Thoracic aorta (tissue), 2 donors: ENCODE results near the gene TSEN54. TPM values are rescaled to one million over a fixed set of nuclear protein-coding genes. Genes with fewer than 3 reads are reported as not detected.

Source experiments
- ATAC-seq: fragments of 150-250 bp; one replicate; pipeline ENCODE4 v1.8.0; 2017; ENCODE audit warnings: low read depth; ENCODE audit not compliant: insufficient number of reproducible peaks, low FRiP score
- DNase-seq: peaks from one replicate; pipeline ENCODE4 v3.0.0-alpha.2; 2020; ENCODE audit warnings: low spot score
- H3K27ac ChIP-seq, 2 donors: fragments of 200-600 bp; sonication (generic); 1 replicate in 1 of 2; 2 replicates in 1 of 2; pipeline ENCODE4 v1.5.1; 2016; ENCODE audit warnings: mild to moderate bottlenecking in 2 of 2, moderate library complexity in 2 of 2
- H3K27me3 ChIP-seq: fragments of 200-600 bp; sonication (generic); replicated peaks from 2 replicates; pipeline ENCODE4 v1.6.0; 2016; ENCODE audit warnings: mild to moderate bottlenecking; ENCODE audit not compliant: insufficient read depth
- H3K36me3 ChIP-seq: fragments of 200-600 bp; sonication (generic); one replicate; pipeline ENCODE4 v1.5.1; 2016
- H3K4me1 ChIP-seq, 2 donors: fragments of 200-600 bp; sonication (generic); 1 replicate in 1 of 2; 2 replicates in 1 of 2; pipeline versions ENCODE4 v1.5.1 to v1.6.0; 2016; ENCODE audit warnings: low read depth in 2 of 2, mild to moderate bottlenecking in 1 of 2; ENCODE audit not compliant: control insufficient read depth in 1 of 2
- H3K4me3 ChIP-seq: fragments of 200-600 bp; sonication (generic); 2 replicates; pipeline ENCODE4 v1.5.1; 2016; ENCODE audit warnings: mild to moderate bottlenecking
- H3K9me3 ChIP-seq: fragments of 200-600 bp; sonication (generic); 2 replicates; pipeline ENCODE4 v1.5.1; 2016
- CTCF ChIP-seq: fragments of 200-600 bp; sonication (generic); IDR thresholded peaks from one replicate; pipeline ENCODE4 v1.5.1; 2019; ENCODE audit warnings: antibody characterized with exemption
- total RNA-seq, 2 donors: library from RNA; depleted of rRNA; stranded (reverse); fragments of >200 nt; gene quantifications; one replicate each; pipeline versions ENCODE4 v1.1.0 to v1.2.3, GENCODE V29; 2016

Gene TSEN54
- total RNA-seq, 2 donors from 2014 or later = 17.1 to 48.6 TPM

GRCh38 chr17:75557852-75558665 lies 41.7 kb downstream of the TSEN54 start:
- H3K36me3 ChIP-seq = no peaks in the 10 kb centered on the region
- no peak for DNase-seq
- no peak for TF ChIP-seq CTCF
- peaks cover 0 to 7% of the 10 kb centered on the region in 2 donors for H3K4me1 ChIP-seq
- no peak overlapping the region for H3K27ac ChIP-seq
- no peak for ATAC-seq
- H3K9me3 ChIP-seq = no peaks in the 10 kb centered on the region
- H3K4me3 ChIP-seq = no peak overlapping the region
- H3K27me3 ChIP-seq = no peaks in the 10 kb centered on the region

GRCh38 chr17:75558666-75559530 lies 42.6 kb downstream of the TSEN54 start:
- Histone ChIP-seq H3K36me3 (peaks cover 2% of the 10 kb centered on the region), H3K4me1 (peaks cover 0 to 5% of the 10 kb centered on the region in 2 donors), H3K27me3 (no peaks in the 10 kb centered on the region), H3K4me3 (no peak overlapping the region), H3K9me3 (no peaks in the 10 kb centered on the region), H3K27ac (no peak overlapping the region)
- DNase-seq = no peak
- no peak for ATAC-seq
- no peak for TF ChIP-seq CTCF

- H3K27ac ChIP-seq = no peak overlapping the region
- DNase-seq (no peak), ATAC-seq (no peak)
- H3K27me3 ChIP-seq = no peaks in the 10 kb centered on the region
- no peak overlapping the region for H3K4me3 ChIP-seq
- peaks cover 0 to 5% of the 10 kb centered on the region in 2 donors for H3K4me1 ChIP-seq
- peaks cover 2% of the 10 kb centered on the region for H3K36me3 ChIP-seq
- TF ChIP-seq CTCF = no peak
- H3K9me3 ChIP-seq = no peaks in the 10 kb centered on the region
Measured at GRCh38 chr17:75559958-75560533, 43.7 kb downstream of the TSEN54 start.

GRCh38 chr17:75561927-75562603 lies 45.7 kb downstream of the TSEN54 start:
- Histone ChIP-seq H3K27ac (no peak overlapping the region), H3K36me3 (peaks cover 2% of the 10 kb centered on the region), H3K9me3 (no peaks in the 10 kb centered on the region), H3K4me3 (no peak overlapping the region), H3K4me1 (peaks cover 0 to 5% of the 10 kb centered on the region in 2 donors), H3K27me3 (no peaks in the 10 kb centered on the region)
- DNase-seq (no peak), ATAC-seq (no peak)
- TF ChIP-seq CTCF = no peak
